Thymus (tissue), 11 donors: Measurements from ENCODE around the gene SARDH. TPM values are rescaled to one million over a fixed set of nuclear protein-coding genes. Genes with fewer than 3 reads are reported as not detected.
"Not testable (repeated sequence)": the region's sequence is repeated elsewhere in the genome, so short reads cannot be mapped to it uniquely, and the experiment has no call there.

ENCODE experiments used
- DNase-seq, 9 donors: peaks; one replicate each; pipeline ENCODE4 v3.0.0-alpha.2; 2013; ENCODE audit warnings: low spot score in 9 of 9, low read depth in 6 of 9, missing footprints in 1 of 9
- H3K27ac ChIP-seq, 2 donors: one replicate each; pipeline ENCODE4 v1.5.1; 2013; ENCODE audit warnings: control low read depth in 1 of 2, low read depth in 1 of 2, low read length in 1 of 2, mild to moderate bottlenecking in 1 of 2, moderate library complexity in 1 of 2
- H3K27me3 ChIP-seq, 2 donors: one replicate each; pipeline ENCODE4 v1.5.1; 2013; ENCODE audit warnings: low read length in 1 of 2; ENCODE audit not compliant: control insufficient read depth in 2 of 2, insufficient read depth in 1 of 2
- H3K36me3 ChIP-seq, 2 donors: one replicate each; pipeline ENCODE4 v1.5.1; 2013; ENCODE audit warnings: low read length in 1 of 2, mild to moderate bottlenecking in 1 of 2, moderate library complexity in 1 of 2; ENCODE audit not compliant: control insufficient read depth in 2 of 2, insufficient read depth in 2 of 2
- H3K4me1 ChIP-seq, 2 donors: one replicate each; pipeline ENCODE4 v1.5.1; 2013; ENCODE audit warnings: low read length in 2 of 2; ENCODE audit not compliant: control insufficient read depth in 2 of 2, insufficient read depth in 2 of 2
- H3K4me3 ChIP-seq, 2 donors: one replicate each; pipeline ENCODE4 v1.5.1; 2013; ENCODE audit warnings: low read length in 2 of 2, control low read depth in 1 of 2, mild to moderate bottlenecking in 1 of 2
- H3K9me3 ChIP-seq, 2 donors: one replicate each; pipeline ENCODE4 v1.5.1; 2013; ENCODE audit warnings: low read length in 1 of 2, mild to moderate bottlenecking in 1 of 2; ENCODE audit not compliant: control insufficient read depth in 2 of 2, insufficient read depth in 1 of 2
- WGBS: extraction: QIAGEN DNeasy Blood & Tissue Kit; methylation state at CpG from one replicate; pipeline ENCODE4 v1.1.7; 2013; 5-methylcytosine and 5-hydroxymethylcytosine counted together
- polyA plus RNA-seq: library from polyadenylated mRNA; stranded (reverse); fragments of 200-250 nt; gene quantifications from one replicate; pipeline ENCODE4 v1.2.3, GENCODE V29; 2013
- total RNA-seq: library from RNA; stranded (reverse); fragments of 120-200 nt; gene quantifications from one replicate; pipeline ENCODE4 v1.2.4, GENCODE V29; 2013
- donor health status: healthy.

The SARDH gene
- total and polyA plus RNA-seq, 2 donors: 5.4 to 13.1 TPM

DNA sequence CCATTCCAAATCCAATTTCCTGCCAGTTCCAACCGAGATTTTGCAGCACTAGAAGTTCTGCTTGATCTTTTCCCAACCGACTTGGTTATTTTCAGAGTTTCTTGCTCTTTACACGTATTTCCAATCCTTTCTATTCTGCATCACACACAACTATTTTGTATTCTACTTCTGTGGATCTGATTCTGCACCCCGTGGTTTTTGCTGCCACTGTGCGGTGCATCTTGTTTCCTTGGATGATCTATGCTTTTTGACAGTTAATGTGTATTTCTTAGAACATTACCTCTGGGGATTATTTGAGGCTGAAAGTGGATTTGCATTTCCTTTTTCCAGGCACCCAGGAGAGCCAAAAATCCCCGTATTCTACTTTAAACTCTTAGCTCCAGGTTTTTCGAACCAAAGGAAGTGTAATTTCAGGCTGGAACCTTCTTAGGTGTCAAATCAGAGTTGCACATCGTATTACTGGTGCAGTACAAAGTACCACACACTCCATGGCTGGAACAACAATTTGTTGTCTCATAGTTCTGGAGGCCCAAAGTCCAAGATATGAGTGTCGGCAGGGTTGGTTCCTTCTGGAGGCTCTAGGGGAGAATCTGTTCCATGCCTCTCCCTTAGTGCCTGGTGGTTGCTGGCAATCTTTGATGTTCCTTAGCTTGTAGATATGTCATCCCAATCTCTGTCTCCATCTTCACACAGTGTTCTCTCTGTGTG is 14.7 kb upstream of the SARDH start:
- H3K4me1 ChIP-seq: peaks cover 0 to 5% of the 10 kb centered on the region in 2 donors
- WGBS: 77% methylated on average over 9 of the region's 9 CpGs
- no peak overlapping the region for H3K4me3 ChIP-seq
- H3K27me3 ChIP-seq: no peaks in the 10 kb centered on the region
- peaks cover 0 to 5% of the 10 kb centered on the region in 2 donors for H3K9me3 ChIP-seq
- no peak for DNase-seq
- no peak overlapping the region for H3K27ac ChIP-seq
- H3K36me3 ChIP-seq: no peaks in the 10 kb centered on the region

- peaks cover 0 to 5% of the 10 kb centered on the region in 2 donors for H3K9me3 ChIP-seq
- 94% methylated on average over 9 of the region's 9 CpGs for WGBS
- H3K4me1 ChIP-seq: peaks cover 0 to 5% of the 10 kb centered on the region in 2 donors
- H3K4me3 ChIP-seq: no peak overlapping the region
- no peaks in the 10 kb centered on the region for H3K27me3 ChIP-seq
- H3K27ac ChIP-seq: no peak overlapping the region
- no peak for DNase-seq
- H3K36me3 ChIP-seq: no peaks in the 10 kb centered on the region
Measured at GRCh38 chr9:133750982-133751649, 13.0 kb upstream of the SARDH start.

DNA sequence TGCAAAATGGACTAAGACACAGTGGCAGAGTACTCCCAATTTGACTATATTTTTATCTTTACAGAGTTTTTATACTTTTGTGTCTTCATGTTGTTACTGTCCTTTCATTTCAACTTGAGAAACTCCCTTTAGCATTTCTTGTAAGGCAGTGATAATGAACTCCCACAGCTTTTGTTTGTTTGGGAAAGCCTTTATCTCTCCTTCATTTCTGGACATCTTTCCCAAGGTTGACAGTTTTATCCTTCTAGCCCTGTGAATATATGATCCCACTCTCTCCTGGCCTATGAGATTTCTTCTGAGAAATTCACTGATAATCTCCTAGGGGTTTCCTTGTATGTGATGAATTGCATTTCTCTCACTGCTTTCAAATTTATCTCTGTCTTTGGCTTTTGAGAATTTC is 9.2 kb upstream of the SARDH start:
- H3K36me3 ChIP-seq: no peaks in the 10 kb centered on the region
- no peaks in the 10 kb centered on the region for H3K9me3 ChIP-seq
- no peak overlapping the region for H3K4me3 ChIP-seq
- H3K4me1 ChIP-seq: peaks cover 0 to 2% of the 10 kb centered on the region in 2 donors
- no peak overlapping the region for H3K27ac ChIP-seq
- DNase-seq: no peak
- no peaks in the 10 kb centered on the region for H3K27me3 ChIP-seq

GRCh38 chr9:133744528-133744927 is 6.4 kb upstream of the SARDH start:
- not testable (repeated sequence) for H3K4me1 ChIP-seq, DNase-seq, H3K9me3 ChIP-seq, H3K4me3 ChIP-seq, H3K36me3 ChIP-seq, H3K27ac ChIP-seq, H3K27me3 ChIP-seq
- WGBS: 96% methylated on average over 18 of the region's 31 CpGs

- Histone ChIP-seq H3K4me1 (peaks cover 5 to 9% of the 10 kb centered on the region in 2 donors), H3K4me3 (no peak overlapping the region), H3K27ac (no peak overlapping the region), H3K36me3 (no peaks in the 10 kb centered on the region), H3K9me3 (no peaks in the 10 kb centered on the region), H3K27me3 (peaks cover 0 to 3% of the 10 kb centered on the region in 2 donors)
- peak in 8 of 9 donors; percentile 28 to 80 (median 60) for DNase-seq
- 25% methylated on average over 8 of the region's 8 CpGs for WGBS
Measured at GRCh38 chr9:133742849-133743444, 4.8 kb upstream of the SARDH start.

DNA sequence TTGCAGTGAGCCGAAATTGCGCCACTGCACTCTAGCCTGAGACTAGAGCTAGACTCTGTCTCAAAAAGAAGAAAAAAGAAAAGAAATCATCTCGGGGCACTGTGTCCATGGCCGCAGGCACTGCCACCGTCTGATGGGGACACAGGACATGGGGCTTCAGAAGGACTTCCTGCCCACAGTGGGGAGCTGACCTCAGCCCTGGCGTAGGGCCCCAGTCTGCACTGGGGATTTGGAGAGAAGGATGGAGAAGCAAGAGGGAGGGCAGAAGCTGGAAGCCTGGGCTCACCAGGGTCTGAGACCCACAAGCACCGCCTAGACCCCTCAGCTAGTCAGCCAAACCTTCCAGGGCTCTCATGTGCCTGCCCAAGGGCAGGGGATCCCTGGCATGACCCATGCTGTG is 4.1 kb upstream of the SARDH start:
- Histone ChIP-seq H3K27ac (no peak overlapping the region), H3K4me3 (no peak overlapping the region), H3K36me3 (no peaks in the 10 kb centered on the region), H3K27me3 (peaks cover 0 to 3% of the 10 kb centered on the region in 2 donors), H3K4me1 (peaks cover 5 to 15% of the 10 kb centered on the region in 2 donors), H3K9me3 (no peaks in the 10 kb centered on the region)
- 89% methylated on average over 7 of the region's 7 CpGs for WGBS
- no peak for DNase-seq

- peaks cover 0 to 6% of the 10 kb centered on the region in 2 donors for H3K27me3 ChIP-seq
- H3K4me3 ChIP-seq: no peak overlapping the region
- DNase-seq: no peak
- peaks cover 5 to 21% of the 10 kb centered on the region in 2 donors for H3K4me1 ChIP-seq
- no peaks in the 10 kb centered on the region for H3K9me3 ChIP-seq
- H3K27ac ChIP-seq: no peak overlapping the region
- no peaks in the 10 kb centered on the region for H3K36me3 ChIP-seq
- 92% methylated on average over 14 of the region's 14 CpGs for WGBS
Measured at GRCh38 chr9:133741716-133742115, 3.6 kb upstream of the SARDH start.

DNA sequence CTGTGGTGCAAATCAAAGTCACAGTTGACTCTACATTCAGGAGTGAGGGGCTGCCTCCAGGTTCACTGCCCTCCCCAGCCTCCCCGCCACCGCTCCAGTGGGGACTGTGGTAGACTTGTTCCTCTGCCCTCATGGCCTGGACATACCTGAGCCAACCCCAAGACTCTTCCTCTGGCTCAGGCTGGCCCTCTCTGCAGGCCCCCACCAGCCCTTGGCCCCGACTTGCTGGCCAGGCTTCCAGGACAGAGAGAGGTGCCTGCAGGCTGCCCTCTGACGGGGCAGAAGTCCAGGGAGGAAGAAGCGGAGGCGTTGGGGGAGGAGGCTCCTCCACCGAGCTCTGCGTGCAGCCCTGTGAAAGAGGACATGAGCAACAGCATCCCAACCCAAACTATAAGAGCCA is 2.8 kb upstream of the SARDH start:
- DNase-seq: no peak
- peaks cover 0 to 6% of the 10 kb centered on the region in 2 donors for H3K27me3 ChIP-seq
- no peaks in the 10 kb centered on the region for H3K36me3 ChIP-seq
- H3K9me3 ChIP-seq: no peaks in the 10 kb centered on the region
- WGBS: 96% methylated on average over 8 of the region's 8 CpGs
- no peak overlapping the region for H3K27ac ChIP-seq
- peaks cover 5 to 21% of the 10 kb centered on the region in 2 donors for H3K4me1 ChIP-seq
- no peak overlapping the region for H3K4me3 ChIP-seq
